Suprapubic skin (tissue), 4 donors: Measurements from ENCODE around the gene MKNK2.

ENCODE experiments used
- CTCF ChIP-seq, 2 donors: fragments of 200-600 bp in 1 of 2; fragments of 450-650 bp in 1 of 2; sonication (generic) in 1 of 2; IDR thresholded peaks; one replicate each; pipeline ENCODE4 v1.5.1; 2016 to 2019; ENCODE audit warnings: antibody characterized with exemption in 2 of 2, mild to moderate bottlenecking in 1 of 2, moderate library complexity in 1 of 2
- EP300 ChIP-seq: sonication (generic); formaldehyde crosslinking; IDR thresholded peaks from one replicate; pipeline ENCODE4 v1.6.1; 2017; ENCODE audit warnings: antibody characterized with exemption
- POLR2A ChIP-seq, 2 donors: fragments of 450-650 bp; IDR thresholded peaks; one replicate each; pipeline ENCODE4 v1.6.1; 2017; ENCODE audit warnings: antibody characterized with exemption in 2 of 2, mild to moderate bottlenecking in 2 of 2, moderate library complexity in 2 of 2
- POLR2AphosphoS5 ChIP-seq, 3 donors: sonication (generic); formaldehyde crosslinking; IDR thresholded peaks; one replicate each; pipeline ENCODE4 v1.6.1; 2017; ENCODE audit warnings: antibody characterized with exemption in 3 of 3

DNA sequence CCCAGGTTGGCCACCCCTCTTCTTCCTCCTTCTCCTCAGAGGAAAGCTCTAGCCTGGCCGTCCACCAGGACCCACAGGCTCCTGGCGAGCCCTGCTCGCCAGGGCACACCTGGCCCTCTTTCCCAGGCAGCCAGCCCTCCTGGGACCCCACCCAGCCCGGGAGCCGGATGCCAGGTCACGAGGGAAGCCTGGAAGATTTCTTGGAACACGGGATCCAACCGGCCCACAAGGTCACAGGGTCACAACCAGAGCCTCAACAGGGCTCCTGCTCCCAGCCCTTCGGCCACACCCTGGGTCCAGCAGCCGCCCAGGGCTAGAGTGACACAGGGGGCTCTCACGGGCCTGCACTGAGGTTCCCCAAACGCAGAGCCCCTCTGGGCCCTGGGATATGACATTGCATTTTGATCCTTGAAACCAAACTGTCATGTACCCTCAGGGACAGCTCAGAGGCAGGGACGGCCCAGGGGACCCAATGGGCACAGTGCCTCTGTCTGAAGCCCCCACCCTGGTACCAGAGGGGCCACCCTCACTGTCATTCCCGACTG lies 5.5 kb downstream of the MKNK2 start:
- TF ChIP-seq CTCF (IDR thresholded peaks at IDR 0.05) (no peak), POLR2A (IDR thresholded peaks at IDR 0.05) (no peak), EP300 (no peak), POLR2AphosphoS5 (IDR thresholded peaks at IDR 0.05) (no peak)
